Endothelial cell of umbilical vein (primary cell): ENCODE data around the gene TMEM250. TPM values are rescaled to one million over a fixed set of nuclear protein-coding genes. Genes with fewer than 3 reads are reported as not detected.

Experiments used
- BruUV-seq: library from RNA; stranded (reverse); fragments of 400-500 nt; replicated peaks from 2 replicates; lab custom pipeline; 2021; lab: Mats Ljungman, UMichigan
- CTCF ChIA-PET: fragments of 300-600, 350-600 bp; sonication (Branson Sonifier 250); formaldehyde crosslinking; loops from one replicate; lab custom pipeline; 2021; ENCODE audit warnings: antibody characterized with exemption, inconsistent platforms; lab: Charles Lee
- POLR2A ChIA-PET: fragments of 300-600, 350-600 bp; sonication (Branson Sonifier 250); formaldehyde crosslinking; loops from one replicate; lab custom pipeline; 2021; ENCODE audit warnings: antibody characterized with exemption, inconsistent platforms; lab: Charles Lee
- DNase-seq: peaks from one replicate; pipeline ENCODE4 v3.0.0-alpha.2; 2011; ENCODE audit warnings: low read depth, low spot score
- FAIRE-seq: peaks from 2 replicates; lab custom pipeline; 2011; peaks lifted over from hg19 to GRCh38; lab: Jason Lieb, UNC
- H2AFZ ChIP-seq: 2 replicates; pipeline ENCODE4 v1.6.0; 2012; ENCODE audit warnings: low read depth, low read length, control low read depth, inconsistent platforms
- H3K27ac ChIP-seq: 2 replicates; pipeline ENCODE4 v1.5.1; 2011; ENCODE audit warnings: low read depth, mild to moderate bottlenecking, control low read depth, low read length, moderate library complexity; ENCODE audit not compliant: insufficient read depth
- H3K27me3 ChIP-seq, 2 experiments: 2 replicates each; pipeline versions ENCODE4 v1.6.0 to v1.6.1; 2011; ENCODE audit warnings: low read length in 2 of 2, mixed read lengths in 1 of 2; ENCODE audit not compliant: control insufficient read depth in 2 of 2, insufficient read depth in 2 of 2
- H3K36me3 ChIP-seq, 2 experiments: 2 replicates in 1 of 2; 3 replicates in 1 of 2; pipeline ENCODE4 v1.5.1; 2011; ENCODE audit warnings: low read length in 2 of 2, mild to moderate bottlenecking in 1 of 2, moderate library complexity in 1 of 2; ENCODE audit not compliant: control insufficient read depth in 2 of 2, insufficient read depth in 2 of 2; ENCODE audit errors: extremely low read depth in 1 of 2
- H3K4me1 ChIP-seq: 3 replicates; pipeline ENCODE4 v1.5.1; 2011; ENCODE audit warnings: mild to moderate bottlenecking, low read length; ENCODE audit not compliant: control insufficient read depth, insufficient read depth; ENCODE audit errors: extremely low read depth
- H3K4me2 ChIP-seq: 2 replicates; pipeline ENCODE4 v1.6.1; 2011; ENCODE audit warnings: low read length, control low read depth, mixed read lengths; ENCODE audit not compliant: insufficient read depth
- H3K4me3 ChIP-seq, 3 experiments: fragments of 200-600 bp in 1 of 3; sonication (generic), shearing (Covaris generic) in 1 of 3; replicated peaks in 1 of 3; 2 replicates each; pipeline ENCODE4 v1.5.1; 2011 to 2016; ENCODE audit warnings: control low read depth in 3 of 3, low read length in 3 of 3, mild to moderate bottlenecking in 2 of 3, inconsistent platforms in 1 of 3, low read depth in 1 of 3, moderate library complexity in 1 of 3; ENCODE audit not compliant: insufficient read depth in 1 of 3
- H3K79me2 ChIP-seq: 2 replicates; pipeline ENCODE4 v1.6.0; 2012; ENCODE audit warnings: low read length, inconsistent platforms; ENCODE audit not compliant: control insufficient read depth, insufficient read depth
- H3K9ac ChIP-seq: replicated peaks from 2 replicates; pipeline ENCODE3; 2011; ENCODE audit warnings: low read length, control low read depth; ENCODE audit not compliant: insufficient read depth; ENCODE audit errors: extremely low read depth
- H3K9me1 ChIP-seq: replicated peaks from 3 replicates; pipeline ENCODE4 v1.6.0; 2011; ENCODE audit warnings: mild to moderate bottlenecking, low read length; ENCODE audit not compliant: control insufficient read depth, insufficient read depth; ENCODE audit errors: extremely low read depth
- H3K9me3 ChIP-seq: replicated peaks from 2 replicates; pipeline ENCODE4 v1.5.1; 2012; ENCODE audit warnings: low read length, inconsistent platforms; ENCODE audit not compliant: control insufficient read depth, insufficient read depth
- H4K20me1 ChIP-seq: replicated peaks from 2 replicates; pipeline ENCODE3; 2011; ENCODE audit warnings: mild to moderate bottlenecking, low read length; ENCODE audit not compliant: control insufficient read depth, insufficient read depth; ENCODE audit errors: extremely low read depth
- EZH2 ChIP-seq: IDR thresholded peaks from 2 replicates; pipeline ENCODE4 v1.6.1; 2012; ENCODE audit warnings: borderline replicate concordance, low read depth, mild to moderate bottlenecking, moderate library complexity, low read length, inconsistent platforms; ENCODE audit not compliant: severe bottlenecking
- FOS ChIP-seq: IDR thresholded peaks from 2 replicates; pipeline ENCODE4 v1.6.1; 2011; ENCODE audit warnings: mild to moderate bottlenecking, low read length, moderate library complexity, borderline replicate concordance; ENCODE audit not compliant: insufficient read depth
- GATA2 ChIP-seq: IDR thresholded peaks from 2 replicates; pipeline ENCODE4 v1.7.0; 2011; ENCODE audit warnings: low read depth, mild to moderate bottlenecking, moderate library complexity, mixed read lengths, low read length; ENCODE audit not compliant: insufficient read length, insufficient read depth
- JUN ChIP-seq: IDR thresholded peaks from 2 replicates; pipeline ENCODE4 v1.6.1; 2011; ENCODE audit warnings: borderline replicate concordance, low read depth; ENCODE audit not compliant: insufficient read length, insufficient read depth
- MYC ChIP-seq: IDR thresholded peaks from one replicate; pipeline ENCODE4 v1.6.1; 2011; ENCODE audit warnings: mild to moderate bottlenecking, low read depth, low read length
- POLR2A ChIP-seq: IDR thresholded peaks from 2 replicates; pipeline ENCODE4 v1.6.1; 2012; ENCODE audit warnings: low read depth, mild to moderate bottlenecking, control low read depth, low read length
- POLR2AphosphoS5 ChIP-seq: IDR thresholded peaks from 2 replicates; pipeline ENCODE4 v1.6.1; 2012; ENCODE audit warnings: low read depth, mild to moderate bottlenecking, control low read depth, low read length, moderate library complexity; ENCODE audit not compliant: insufficient read depth
- dilution Hi-C: fragments of 300-500 bp; cut with MboI; formaldehyde crosslinking; loops from one replicate; pipeline ENCODE4 v1.15.0; 2019; ENCODE audit warnings: low sequenced_read_pairs; ENCODE audit not compliant: extremely low pct_ligation_motif_present
- intact Hi-C: fragments of 100-400 bp; cut with micrococcal nuclease; formaldehyde crosslinking; loops from one replicate; pipeline ENCODE4 v1.10.0; 2022
- polyA plus RNA-seq, 4 experiments: library from polyadenylated mRNA; depleted of rRNA in 3 of 4; stranded (reverse) in 3 of 4; unstranded in 1 of 4; fragments of >200 nt; gene quantifications; 2 replicates each; pipeline versions ENCODE4 v1.2.1 to v1.2.3, GENCODE V29; 2011 to 2012; ENCODE audit warnings: missing spikeins in 1 of 4
- total RNA-seq: library from RNA; stranded (reverse); gene quantifications from 2 replicates; pipeline ENCODE4 v1.2.3, GENCODE V29; 2021
- TF ChIP-seq, protein P1 (sequence below): IDR thresholded peaks from 2 replicates; pipeline ENCODE4 v1.6.1; 2011; ENCODE audit not compliant: insufficient read depth, insufficient read length
- TF ChIP-seq, protein P2 (sequence below), 2 donors: IDR thresholded peaks; 1 replicate in 1 of 2; 2 replicates in 1 of 2; pipeline ENCODE4 v1.5.1; 2011; ENCODE audit warnings: low read length in 2 of 2, mild to moderate bottlenecking in 2 of 2, moderate library complexity in 2 of 2, control low read depth in 1 of 2, inconsistent platforms in 1 of 2, low read depth in 1 of 2; ENCODE audit not compliant: insufficient read depth in 1 of 2; ENCODE audit errors: extremely low read depth in 1 of 2

The TMEM250 gene
- total and polyA plus RNA-seq, 2 donors (not counting 3 experiments of a cell fraction or from before 2014, with no cell fraction given): 24.9 to 49.9 TPM

DNA sequence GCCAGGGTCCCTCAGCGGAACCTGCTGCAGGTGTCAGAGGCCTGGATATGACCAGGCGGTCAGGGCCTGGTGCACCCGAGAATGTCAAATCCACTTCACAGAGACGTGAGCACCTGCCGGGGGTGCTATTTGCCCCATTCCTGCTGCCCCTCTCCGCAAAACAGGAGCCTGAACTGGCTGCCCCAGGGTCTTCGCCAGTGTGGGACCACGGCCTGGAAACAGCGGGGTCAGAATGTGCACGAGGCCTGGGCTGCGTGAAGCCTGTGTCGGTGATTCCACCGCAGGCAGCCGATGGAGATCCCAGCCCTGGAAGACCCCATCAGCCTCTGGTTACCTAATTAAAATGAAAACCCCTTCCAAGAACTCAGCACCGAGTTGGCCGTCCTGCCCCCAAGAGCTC lies 41.2 kb upstream of the TMEM250 start:
- Histone ChIP-seq H3K27me3 (peaks cover 0 to 4% of the 10 kb centered on the region in 2 experiments), H3K9me1 (no peaks in the 10 kb centered on the region), H3K9me3 (no peaks in the 10 kb centered on the region), H3K4me2 (no peak overlapping the region), H3K27ac (no peak overlapping the region), H3K36me3 (no peaks in the 10 kb centered on the region), H3K4me3 (no peak overlapping the region), H3K4me1 (peaks cover 15% of the 10 kb centered on the region), H3K9ac (no peak overlapping the region), H3K79me2 (no peaks in the 10 kb centered on the region), H2AFZ (no peak overlapping the region), H4K20me1 (no peaks in the 10 kb centered on the region)
- dilution Hi-C loops (no loop called here), intact Hi-C loops (loop anchor here (10.0 kb wide), 1 partner anchor 45 kb away; the partner anchor contains the start of gene LHX3)
- no peak for TF ChIP-seq GATA2
- no peak for TF ChIP-seq POLR2A
- TF ChIP-seq EZH2: no peak
- no peak for TF ChIP-seq JUN
- no peak for TF ChIP-seq MYC
- TF ChIP-seq, protein P1, sequence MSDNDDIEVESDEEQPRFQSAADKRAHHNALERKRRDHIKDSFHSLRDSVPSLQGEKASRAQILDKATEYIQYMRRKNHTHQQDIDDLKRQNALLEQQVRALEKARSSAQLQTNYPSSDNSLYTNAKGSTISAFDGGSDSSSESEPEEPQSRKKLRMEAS: no peak
- no peak for TF ChIP-seq FOS
- TF ChIP-seq, protein P2, sequence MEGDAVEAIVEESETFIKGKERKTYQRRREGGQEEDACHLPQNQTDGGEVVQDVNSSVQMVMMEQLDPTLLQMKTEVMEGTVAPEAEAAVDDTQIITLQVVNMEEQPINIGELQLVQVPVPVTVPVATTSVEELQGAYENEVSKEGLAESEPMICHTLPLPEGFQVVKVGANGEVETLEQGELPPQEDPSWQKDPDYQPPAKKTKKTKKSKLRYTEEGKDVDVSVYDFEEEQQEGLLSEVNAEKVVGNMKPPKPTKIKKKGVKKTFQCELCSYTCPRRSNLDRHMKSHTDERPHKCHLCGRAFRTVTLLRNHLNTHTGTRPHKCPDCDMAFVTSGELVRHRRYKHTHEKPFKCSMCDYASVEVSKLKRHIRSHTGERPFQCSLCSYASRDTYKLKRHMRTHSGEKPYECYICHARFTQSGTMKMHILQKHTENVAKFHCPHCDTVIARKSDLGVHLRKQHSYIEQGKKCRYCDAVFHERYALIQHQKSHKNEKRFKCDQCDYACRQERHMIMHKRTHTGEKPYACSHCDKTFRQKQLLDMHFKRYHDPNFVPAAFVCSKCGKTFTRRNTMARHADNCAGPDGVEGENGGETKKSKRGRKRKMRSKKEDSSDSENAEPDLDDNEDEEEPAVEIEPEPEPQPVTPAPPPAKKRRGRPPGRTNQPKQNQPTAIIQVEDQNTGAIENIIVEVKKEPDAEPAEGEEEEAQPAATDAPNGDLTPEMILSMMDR (IDR thresholded peaks at IDR 0.05; ENCODE audit: extremely low read depth in 1 of 2, insufficient read depth in 1 of 2, low read depth in 1 of 2, low read length in 2 of 2): no peak
- no peak for TF ChIP-seq POLR2AphosphoS5
- POLR2A ChIA-PET: no interaction called here
- DNase-seq (no peak), FAIRE-seq (no peak)
- CTCF ChIA-PET: no interaction called here
- BruUV-seq: no TSS peak
